HCT116 (cell line): ENCODE results near the gene STIM1.

ENCODE experiments used
- ATF3 ChIP-seq: IDR thresholded peaks from 2 replicates; pipeline ENCODE4 v1.6.1; 2012
- CBX3 ChIP-seq: IDR thresholded peaks from 2 replicates; pipeline ENCODE4 v1.6.1; 2012; ENCODE audit warnings: low read depth
- CEBPB ChIP-seq: IDR thresholded peaks from 2 replicates; pipeline ENCODE4 v1.6.1; 2012; ENCODE audit warnings: low read depth
- JUND ChIP-seq: IDR thresholded peaks from 2 replicates; pipeline ENCODE4 v1.6.1; 2012
- POLR2A ChIP-seq: IDR thresholded peaks from 2 replicates; pipeline ENCODE4 v1.7.0; 2011; ENCODE audit warnings: borderline replicate concordance; ENCODE audit not compliant: insufficient read depth, insufficient read length; ENCODE audit errors: extremely low read depth
- POLR2AphosphoS5 ChIP-seq: IDR thresholded peaks from 2 replicates; pipeline ENCODE4 v1.6.1; 2011; ENCODE audit warnings: mild to moderate bottlenecking, low read depth, low read length, moderate library complexity
- RAD21 ChIP-seq: IDR thresholded peaks from 2 replicates; pipeline ENCODE4 v1.6.1; 2012; ENCODE audit warnings: low read depth, mild to moderate bottlenecking
- REST ChIP-seq: IDR thresholded peaks from 2 replicates; pipeline ENCODE4 v1.6.1; 2012; ENCODE audit warnings: low read depth
- TCF7L2 ChIP-seq: IDR thresholded peaks from 2 replicates; pipeline ENCODE4 v1.7.0; 2011; ENCODE audit warnings: borderline replicate concordance, inconsistent platforms; ENCODE audit not compliant: insufficient read depth, insufficient read length; ENCODE audit errors: extremely low read depth
- YY1 ChIP-seq: IDR thresholded peaks from 2 replicates; pipeline ENCODE4 v1.6.1; 2011; ENCODE audit warnings: low read length, low read depth, moderate library complexity, mild to moderate bottlenecking; ENCODE audit not compliant: insufficient replicate concordance; ENCODE audit errors: extremely low read depth
- ZFX ChIP-seq: fragments of 450-650 bp; IDR thresholded peaks from 2 replicates; pipeline ENCODE4 v1.6.1; 2017
- ZNF274 ChIP-seq: fragments of 200-500 bp; sonication (Bioruptor generic); IDR thresholded peaks from 2 replicates; pipeline ENCODE4 v1.6.1; 2014; ENCODE audit warnings: mild to moderate bottlenecking, low read depth, low read length, inconsistent platforms
- TF ChIP-seq, protein P1 (sequence below), 3 experiments: fragments of 200-600 bp in 1 of 3; sonication (generic) in 1 of 3; IDR thresholded peaks in 2 of 3; conservative IDR thresholded peaks in 1 of 3; 2 replicates each; pipeline ENCODE4 v1.5.1; 2012 to 2017; ENCODE audit warnings: low read depth in 2 of 3, low read length in 2 of 3, antibody characterized with exemption in 1 of 3, borderline replicate concordance in 1 of 3, control low read depth in 1 of 3, mild to moderate bottlenecking in 1 of 3, mixed read lengths in 1 of 3, mixed run types in 1 of 3, moderate library complexity in 1 of 3; ENCODE audit not compliant: insufficient read depth in 1 of 3

DNA sequence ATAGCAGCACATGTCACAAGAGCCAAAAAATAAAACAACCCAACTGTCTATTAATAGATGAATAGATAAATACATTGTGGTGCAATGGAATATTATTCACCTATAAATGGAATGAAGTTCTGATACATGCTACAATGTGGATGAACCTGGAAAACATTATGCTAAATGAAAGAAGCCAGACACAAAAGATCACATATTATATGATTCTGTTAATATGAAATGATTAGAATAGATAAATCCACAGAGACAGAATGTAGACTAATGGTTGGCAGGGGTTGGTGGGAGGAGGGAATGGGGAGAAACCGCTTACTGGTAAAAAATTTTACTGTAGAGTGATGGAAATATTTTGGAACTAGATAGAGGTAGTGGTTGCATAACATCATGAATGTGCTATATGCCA is 206.2 kb downstream of the STIM1 start:
- TF ChIP-seq, protein P1, sequence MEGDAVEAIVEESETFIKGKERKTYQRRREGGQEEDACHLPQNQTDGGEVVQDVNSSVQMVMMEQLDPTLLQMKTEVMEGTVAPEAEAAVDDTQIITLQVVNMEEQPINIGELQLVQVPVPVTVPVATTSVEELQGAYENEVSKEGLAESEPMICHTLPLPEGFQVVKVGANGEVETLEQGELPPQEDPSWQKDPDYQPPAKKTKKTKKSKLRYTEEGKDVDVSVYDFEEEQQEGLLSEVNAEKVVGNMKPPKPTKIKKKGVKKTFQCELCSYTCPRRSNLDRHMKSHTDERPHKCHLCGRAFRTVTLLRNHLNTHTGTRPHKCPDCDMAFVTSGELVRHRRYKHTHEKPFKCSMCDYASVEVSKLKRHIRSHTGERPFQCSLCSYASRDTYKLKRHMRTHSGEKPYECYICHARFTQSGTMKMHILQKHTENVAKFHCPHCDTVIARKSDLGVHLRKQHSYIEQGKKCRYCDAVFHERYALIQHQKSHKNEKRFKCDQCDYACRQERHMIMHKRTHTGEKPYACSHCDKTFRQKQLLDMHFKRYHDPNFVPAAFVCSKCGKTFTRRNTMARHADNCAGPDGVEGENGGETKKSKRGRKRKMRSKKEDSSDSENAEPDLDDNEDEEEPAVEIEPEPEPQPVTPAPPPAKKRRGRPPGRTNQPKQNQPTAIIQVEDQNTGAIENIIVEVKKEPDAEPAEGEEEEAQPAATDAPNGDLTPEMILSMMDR (IDR thresholded peaks at IDR 0.05 in 2 of 3, conservative IDR thresholded peaks at IDR 0.05 in 1 of 3; ENCODE audit: borderline replicate concordance in 1 of 3, insufficient read depth in 1 of 3, low read depth in 2 of 3, low read length in 2 of 3) = no peak
- TF ChIP-seq POLR2AphosphoS5 (no peak), JUND (no peak), ZNF274 (no peak), RAD21 (no peak), CEBPB (no peak), YY1 (no peak), ZFX (no peak), POLR2A (no peak), REST (no peak), TCF7L2 (no peak), CBX3 (no peak), ATF3 (no peak)
